HG03575 (cell line): ENCODE data around the gene CACNG8.

Experiments used
- ATAC-seq: cut with Tn5 transposase; IDR thresholded peaks from one replicate; pipeline ENCODE4 v1.9.1; 2021; ENCODE audit not compliant: unreplicated experiment, insufficient number of reproducible peaks, low FRiP score; ENCODE audit errors: extremely low read depth

The CACNG8 gene

DNA sequence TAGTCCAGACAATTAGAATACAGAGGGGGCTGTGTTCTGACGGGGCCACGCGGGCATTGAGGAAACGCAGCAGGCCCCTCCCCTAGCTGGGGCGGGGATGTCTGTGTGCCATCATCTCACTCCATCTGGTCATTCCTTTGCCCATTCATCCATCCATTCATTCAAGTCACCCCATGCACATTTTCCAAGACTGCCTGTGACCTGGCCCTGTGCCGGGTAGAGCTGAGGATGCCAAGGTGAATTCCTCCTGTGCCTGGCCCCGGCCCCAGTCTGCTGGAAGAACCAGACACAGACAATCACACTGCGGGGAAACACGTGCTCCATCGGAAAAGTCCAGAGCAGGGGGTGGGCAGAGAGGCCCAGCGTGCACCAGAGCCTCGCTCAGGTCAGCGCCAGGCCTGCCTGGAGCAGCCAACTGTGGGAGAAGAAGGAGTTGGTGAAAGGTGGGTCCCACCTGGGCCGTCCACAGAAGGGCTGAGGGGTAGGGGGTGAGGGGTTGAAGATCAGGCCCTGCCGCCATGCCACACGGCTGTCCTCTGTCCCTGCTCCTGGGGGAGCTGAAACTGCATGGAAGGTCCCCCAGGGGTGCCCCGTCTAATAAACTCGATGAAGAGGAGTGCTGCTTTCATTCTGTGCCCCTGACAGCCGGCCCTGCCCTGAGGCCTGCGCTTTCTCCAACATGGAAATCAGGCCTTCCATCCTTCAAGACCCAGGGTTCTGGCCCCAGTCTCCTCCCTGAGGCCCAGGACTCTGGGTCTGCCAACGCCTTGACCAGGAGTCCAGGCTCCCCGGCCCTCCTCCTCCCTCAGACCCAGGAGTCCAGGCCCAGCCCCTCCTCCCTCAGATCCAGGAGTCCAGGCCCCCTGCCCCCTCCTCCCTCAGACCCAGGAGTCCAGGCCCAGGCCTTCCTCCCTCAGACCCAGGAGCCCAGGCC lies 27.1 kb downstream of the CACNG8 start:
- ATAC-seq = no peak

DNA sequence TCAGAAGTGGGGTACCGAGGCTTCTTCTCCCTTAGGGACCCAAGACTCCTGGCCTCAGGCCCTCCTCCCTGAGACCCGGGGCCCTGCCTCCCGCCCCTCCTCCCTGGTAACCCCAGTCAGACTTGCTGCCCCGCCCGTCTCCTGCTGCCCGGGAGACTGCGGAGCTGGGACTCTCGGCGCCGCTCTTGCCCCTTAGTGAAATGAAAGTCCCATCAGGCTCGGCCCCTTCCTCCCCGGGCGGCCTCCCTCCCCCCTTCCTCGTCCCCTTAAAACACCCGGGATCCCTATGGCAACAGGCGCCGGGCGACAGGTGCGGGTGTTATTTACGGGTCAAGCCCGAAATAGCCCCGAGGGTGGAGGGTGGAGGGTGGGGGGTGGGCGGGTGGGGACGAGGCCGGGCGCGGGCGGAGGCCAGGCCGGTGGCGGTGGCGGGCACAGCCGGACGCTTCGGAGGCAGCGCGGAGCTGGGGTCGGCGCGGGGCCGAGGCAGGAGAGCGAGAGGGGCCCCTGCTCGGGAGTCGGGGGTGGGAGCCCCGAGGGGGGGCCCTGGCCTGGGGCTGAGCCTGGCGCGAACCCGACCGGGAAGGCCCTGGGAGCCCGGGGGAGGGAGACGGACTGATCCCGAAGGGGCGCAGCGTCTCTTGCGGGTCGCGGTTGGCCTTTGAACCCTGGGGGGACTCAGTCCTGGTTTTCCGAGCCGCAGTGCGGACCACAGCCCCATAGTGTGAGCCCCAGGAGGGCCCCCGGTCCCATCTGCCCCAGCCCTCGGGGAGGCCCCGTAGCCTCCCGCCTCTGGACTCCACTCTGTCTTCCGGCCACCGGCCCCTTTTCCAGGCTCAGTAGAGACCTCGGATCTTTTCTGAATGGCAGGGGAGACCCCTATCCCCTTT lies 28.7 kb downstream of the CACNG8 start, which contains the start of gene CACNG6:
Gene CACNG6, plus strand, starts transcription at position 414 of the 890 bp plus-strand sequence. CDS start 1,241 bp downstream, outside the sequence.
- ATAC-seq = no peak

DNA sequence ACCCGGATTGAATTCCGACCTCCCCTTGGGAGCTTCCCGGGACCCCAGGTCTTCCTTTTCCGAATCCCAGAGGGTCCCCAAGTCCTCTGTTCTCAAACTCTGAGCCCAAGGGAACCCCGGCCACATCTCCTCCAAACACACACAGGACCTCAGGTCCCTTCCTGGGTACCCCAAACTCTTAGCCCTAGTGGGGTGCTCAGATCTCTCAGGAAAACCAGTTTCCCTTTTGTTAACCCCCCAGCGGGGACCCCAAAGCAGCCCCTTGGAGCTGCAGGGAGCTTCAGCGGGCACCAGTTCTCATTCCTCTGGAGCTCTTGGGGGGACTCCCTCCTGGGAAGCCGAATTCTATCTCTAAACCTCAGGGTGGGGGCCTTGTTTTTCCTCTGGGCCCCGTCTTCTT lies 29.5 kb downstream of the CACNG8 start:
- no peak for ATAC-seq

DNA sequence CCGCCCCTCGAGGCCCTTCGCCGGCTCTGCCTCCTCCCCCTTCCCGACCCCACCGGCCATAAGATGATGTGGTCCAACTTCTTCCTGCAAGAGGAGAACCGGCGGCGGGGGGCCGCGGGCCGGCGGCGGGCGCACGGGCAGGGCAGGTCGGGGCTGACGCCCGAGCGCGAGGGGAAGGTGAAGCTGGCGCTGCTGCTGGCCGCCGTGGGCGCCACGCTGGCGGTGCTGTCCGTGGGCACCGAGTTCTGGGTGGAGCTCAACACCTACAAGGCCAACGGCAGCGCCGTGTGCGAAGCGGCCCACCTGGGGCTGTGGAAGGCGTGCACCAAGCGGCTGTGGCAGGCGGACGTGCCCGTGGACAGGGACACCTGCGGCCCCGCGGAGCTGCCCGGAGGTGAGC lies 30.1 kb downstream of the CACNG8 start:
- no peak for ATAC-seq

DNA sequence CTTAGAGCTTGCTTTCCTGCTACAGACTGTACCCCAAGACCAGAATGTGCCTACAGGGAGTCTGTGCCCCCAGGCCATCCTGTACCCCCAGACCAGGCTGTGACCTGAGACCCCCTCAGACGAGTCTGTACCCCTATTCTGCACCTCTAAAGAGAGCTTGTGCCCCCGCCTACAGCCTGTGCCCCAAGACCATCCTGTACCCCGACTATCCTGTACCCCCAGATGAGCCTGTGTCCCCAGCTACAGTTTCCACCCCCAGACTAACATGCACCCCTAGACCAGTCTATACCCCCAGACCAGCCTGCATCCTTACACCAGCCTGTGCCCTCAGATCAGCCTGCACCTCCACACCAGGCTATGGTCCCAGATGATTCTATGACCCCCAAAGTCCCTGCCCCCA lies 30.7 kb downstream of the CACNG8 start:
- ATAC-seq = no peak

DNA sequence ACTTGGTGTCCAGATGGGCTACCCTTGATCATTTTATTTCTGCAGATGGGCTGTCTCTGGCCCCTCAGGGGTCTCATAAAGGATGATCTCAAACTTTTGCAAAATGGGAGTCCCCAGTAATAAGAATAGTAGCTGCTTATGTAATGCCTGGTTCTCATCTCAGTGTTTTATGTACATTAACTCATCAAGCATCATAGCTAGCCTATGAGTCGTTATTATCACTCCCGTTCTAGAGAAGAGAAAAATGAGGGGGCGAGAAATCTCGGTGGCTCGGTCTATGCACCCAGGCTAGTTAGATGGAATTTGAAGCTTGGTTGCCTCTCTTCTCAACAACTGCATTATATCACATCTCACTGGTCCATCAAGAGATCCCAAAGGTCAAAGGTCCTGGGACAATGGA lies 32.1 kb downstream of the CACNG8 start:
- ATAC-seq = no peak

DNA sequence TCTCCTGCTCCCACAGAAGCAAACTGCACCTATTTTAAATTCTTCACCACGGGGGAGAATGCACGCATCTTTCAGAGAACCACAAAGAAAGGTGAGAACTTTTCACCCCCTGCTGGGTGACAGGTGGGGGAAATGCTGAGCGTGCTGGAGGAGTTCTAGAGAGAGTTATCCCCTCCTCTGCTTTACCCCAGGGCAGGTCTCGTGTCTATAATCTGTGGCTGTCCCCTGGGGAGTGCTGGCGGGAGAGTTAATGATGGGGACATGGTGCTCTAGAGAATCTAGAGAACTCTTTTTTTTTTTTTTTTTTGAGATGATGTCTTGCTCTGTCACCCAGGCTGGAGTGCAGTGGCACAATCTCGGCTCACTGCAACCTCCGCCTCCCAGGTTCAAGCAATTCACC lies 35.5 kb downstream of the CACNG8 start:
- no peak for ATAC-seq

DNA sequence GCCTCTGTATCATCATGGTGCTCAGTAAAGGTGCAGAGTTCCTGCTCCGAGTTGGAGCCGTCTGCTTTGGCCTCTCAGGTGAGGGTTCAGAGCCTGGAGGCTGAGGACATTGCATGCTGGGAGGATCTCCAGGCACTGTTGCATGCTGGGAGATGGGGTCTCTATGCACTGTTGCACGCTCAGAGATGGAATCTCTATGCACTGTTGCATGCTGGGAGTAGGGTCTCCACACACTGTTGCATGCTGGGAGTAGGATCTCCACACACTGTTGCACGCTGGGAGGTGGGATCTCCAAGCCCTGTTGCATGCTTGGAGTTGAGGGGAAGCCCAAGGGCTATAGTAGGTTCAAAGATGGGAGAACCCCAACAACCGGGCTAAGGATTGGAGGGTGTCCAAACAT lies 37.0 kb downstream of the CACNG8 start:
- no peak for ATAC-seq

DNA sequence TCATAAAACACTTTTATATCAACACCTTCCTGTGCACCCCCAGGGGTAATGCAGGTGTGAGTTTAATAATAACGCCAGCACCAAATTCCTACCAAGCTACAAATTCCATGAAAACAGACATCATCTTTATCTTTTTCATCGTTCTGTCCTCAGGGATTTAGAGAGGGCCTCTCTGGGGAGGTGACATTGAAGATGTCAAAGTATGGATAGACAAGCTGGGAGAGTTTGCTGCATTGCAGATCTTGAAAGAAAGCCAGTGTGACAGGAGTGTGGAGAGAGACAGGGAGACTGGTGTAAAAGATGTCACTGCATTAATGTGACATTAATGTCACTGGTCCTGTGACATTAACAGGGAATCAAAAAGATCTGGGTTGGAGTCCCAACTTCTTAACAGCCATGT lies 38.8 kb downstream of the CACNG8 start:
- ATAC-seq = no peak

DNA sequence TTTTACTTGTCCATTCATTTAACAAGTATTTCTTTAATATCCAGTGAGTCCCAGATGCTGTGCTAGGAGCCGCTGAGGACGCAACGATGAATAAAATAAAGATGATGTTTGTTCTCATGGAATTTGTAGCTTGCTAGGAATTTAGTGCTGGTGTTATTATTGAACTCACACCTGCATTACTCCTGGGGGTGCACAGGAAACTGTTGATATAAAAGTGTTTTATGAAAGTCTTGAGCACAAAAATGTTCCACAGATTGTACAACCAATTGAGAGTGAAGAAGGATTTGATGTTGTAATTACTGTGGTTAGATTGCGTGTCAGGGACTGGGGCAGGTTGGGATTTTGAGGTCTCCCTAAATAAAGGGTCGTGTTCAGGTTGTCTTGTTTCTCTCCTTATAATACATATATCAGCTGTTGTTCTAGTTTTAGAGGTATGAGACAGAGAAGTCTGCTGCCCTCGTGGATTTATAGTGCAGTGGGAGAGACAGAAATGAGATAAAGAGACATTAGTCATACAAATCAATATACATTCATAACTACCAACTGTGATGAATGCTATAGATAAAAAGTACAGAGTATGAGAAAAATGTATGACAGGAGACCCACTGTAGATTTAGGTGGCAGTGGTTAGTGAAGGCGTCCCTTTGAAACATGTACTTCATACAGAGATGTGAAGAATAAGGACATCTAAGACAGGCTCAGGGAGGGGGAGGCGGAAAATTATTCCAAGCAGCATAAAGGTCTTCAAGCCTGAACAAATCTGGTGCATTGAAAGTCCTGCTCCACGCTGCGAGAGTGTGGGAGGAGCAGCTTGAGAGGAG lies 40.0 kb downstream of the CACNG8 start:
- ATAC-seq = no peak

DNA sequence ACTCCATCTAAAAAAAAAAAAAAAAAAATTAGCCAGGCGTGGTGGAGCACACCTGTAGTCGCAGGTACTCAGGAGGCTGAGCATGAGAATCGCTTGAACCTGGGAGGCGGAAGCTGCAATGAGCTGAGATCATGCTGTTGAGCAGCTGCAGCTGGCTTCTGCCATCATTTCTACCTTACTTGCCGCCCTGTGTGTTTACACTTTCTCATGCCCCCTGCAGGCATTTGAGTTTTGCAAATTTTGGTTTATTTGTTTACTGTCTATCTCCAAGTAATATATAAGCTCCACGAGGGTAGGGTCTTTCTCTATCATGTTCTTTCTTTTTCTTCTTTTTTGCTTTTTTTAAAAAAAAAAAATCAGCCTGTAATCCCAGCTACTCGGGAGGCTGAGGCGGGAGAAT lies 46.7 kb downstream of the CACNG8 start:
- no peak for ATAC-seq

DNA sequence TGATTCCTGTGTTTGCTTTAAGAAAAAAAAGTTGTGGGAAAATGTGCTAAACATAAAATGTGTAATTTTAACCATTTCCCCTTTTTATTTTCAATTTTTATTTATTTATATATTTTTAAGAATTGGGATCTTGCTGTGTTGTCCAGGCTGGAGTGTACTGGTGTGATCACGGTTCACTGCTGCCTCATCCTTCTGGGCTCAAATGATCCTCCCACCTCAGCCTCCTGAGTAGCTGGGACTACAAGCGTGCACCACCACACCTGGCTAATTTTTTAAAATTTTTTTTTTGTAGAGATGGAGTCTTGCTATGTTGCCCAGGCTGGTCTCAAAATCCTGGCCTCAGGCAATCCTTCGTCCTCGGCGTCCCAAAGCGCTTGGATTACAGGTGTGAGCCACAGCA lies 47.7 kb downstream of the CACNG8 start:
- no peak for ATAC-seq

DNA sequence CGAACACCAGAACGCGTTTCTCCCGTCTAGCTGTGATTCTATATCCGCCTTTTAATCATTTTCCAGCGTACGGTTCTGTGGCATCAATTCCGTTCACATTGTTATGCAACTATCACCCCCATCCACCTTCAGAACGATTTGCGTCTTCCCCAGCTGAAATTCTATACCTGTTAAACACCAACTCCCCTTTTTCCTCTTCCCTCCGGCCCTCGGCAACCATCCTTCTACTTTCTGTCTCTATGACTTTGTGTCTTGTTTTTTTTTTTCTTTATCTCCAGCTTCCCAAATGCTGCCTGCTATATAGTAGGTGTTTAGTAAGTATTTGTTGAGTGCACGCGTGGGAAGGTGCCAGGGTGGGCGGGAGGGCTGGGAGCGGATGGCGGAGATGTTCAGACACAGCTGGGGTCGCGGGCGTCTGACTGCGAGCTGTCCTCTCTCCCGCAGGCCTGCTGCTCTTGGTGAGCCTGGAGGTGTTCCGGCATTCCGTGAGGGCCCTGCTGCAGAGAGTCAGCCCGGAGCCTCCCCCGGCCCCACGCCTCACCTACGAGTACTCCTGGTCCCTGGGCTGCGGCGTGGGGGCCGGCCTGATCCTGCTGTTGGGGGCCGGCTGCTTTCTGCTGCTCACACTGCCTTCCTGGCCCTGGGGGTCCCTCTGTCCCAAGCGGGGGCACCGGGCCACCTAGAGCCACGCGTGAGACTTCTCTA lies 48.9 kb downstream of the CACNG8 start:
- no peak for ATAC-seq

DNA sequence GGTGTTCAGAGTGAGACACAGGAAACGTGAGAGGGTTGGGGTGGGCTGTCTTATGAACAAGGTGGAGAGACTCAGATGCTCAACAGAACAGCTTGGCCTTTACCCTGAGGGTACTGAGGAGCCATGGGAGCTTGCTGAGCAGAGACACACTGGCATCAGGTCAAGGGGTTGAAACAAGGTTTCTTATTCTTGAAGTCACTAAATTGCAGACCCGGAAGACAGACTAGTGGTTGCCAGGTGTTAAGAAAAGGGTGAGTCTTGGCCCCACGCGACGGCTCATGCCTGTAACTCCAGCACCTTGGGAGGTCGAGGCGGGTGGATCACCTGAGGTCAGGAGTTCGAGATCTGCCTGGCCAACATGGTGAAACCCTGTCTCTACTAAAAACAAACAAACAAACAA lies 51.1 kb downstream of the CACNG8 start:
- ATAC-seq = no peak

DNA sequence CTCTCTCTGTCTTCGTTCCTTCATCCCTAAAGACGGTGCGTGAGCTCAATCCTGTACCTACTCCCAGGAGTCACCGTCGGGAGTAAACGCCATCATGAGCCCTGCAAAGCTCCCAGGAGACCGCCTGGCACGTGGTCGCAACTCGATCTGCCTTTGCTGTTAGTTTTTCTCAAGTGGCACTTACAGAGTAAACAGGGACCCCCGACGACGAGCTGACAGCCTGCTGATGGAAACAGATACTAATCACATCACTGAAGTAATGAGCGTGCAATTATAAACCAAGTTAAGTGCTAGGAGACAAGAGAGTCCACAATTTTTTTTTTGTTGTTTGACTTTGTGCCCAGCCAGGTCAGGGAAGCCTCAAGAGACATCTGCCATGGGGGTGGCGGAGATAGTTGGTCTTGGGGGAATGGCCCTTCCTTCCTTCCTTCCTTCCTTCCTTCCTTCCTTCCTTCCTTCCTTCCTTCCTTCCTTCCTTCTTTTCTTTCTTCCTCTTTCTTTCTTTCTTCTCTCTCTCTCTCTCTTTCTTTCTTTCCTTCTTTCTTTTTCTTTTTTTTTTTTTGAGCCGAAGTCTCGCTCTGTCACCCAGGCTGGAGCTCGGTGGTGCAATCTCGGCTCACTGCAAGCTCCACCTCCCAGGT lies 52.3 kb downstream of the CACNG8 start:
- no peak for ATAC-seq

DNA sequence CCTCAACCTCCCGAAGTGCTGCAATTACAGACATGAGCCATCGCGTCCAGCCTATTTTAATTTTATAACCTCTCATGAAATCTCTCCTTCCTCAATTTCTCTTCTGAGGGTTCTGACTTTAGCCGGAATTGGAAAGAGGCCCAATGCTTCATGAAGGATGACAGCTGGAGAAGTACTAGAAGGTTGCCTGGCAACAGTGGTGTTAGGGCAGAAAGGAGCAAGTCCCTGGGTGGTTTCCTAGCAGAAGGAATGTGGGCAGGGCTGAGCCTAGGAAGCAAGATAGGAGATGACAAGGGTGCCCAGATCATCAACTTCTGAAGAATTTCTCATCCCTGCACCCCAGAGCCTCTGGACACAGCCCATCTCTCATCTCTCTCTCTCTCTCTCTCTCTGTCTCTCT lies 54.5 kb downstream of the CACNG8 start:
- no peak for ATAC-seq

DNA sequence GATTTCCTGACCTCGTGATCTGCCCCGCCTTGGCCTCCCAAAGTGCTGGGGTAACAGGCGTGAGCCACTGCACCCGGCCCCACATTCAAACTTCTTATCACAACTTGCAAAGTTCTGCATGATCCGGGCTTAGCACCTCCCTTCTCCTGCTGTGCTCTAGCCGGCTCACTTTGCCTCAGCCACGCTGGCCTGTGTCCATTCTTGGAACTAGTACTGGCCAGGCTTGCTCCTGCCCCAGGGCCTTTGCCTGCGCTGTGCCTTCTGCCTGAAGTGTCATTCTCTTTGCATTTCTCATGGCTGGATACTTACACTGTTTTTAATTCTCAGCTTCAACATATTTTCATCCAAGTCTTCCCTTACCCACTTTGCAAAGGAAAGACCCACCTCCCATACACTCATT lies 58.6 kb downstream of the CACNG8 start:
- no peak for ATAC-seq

DNA sequence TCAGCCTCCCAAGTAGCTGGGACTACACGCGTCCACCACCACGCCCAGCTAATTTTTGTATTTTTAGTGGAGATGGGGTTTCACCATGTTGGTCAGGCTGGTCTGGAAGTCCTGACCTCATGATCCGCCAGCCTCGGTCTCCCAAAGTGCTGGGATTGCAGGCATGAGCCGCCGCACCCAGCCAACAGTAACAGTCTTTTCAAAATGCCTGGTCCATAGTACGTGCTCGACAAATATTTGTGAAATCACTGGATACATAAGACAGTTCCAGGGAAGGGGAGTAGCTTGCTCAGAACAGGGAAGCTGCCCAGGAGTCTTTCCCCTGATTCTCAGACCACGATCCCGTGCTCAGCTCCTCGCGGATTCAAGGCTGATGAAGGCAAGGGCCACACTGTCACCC lies 59.2 kb downstream of the CACNG8 start:
- no peak for ATAC-seq
